KG1 (cell line): ENCODE measurements around the gene ANGPTL2.

Experiments used
- DNase-seq: peaks from one replicate; lab custom pipeline; 2025; lab: John Stamatoyannopoulos, UW

ANGPTL2 gene

GRCh38 chr9:127093319-127094020 is 29.0 kb downstream of the ANGPTL2 start:
- DNase-seq = no peak

- DNase-seq = no peak
Observed at GRCh38 chr9:127092041-127092608, 30.3 kb downstream of the ANGPTL2 start.

DNA sequence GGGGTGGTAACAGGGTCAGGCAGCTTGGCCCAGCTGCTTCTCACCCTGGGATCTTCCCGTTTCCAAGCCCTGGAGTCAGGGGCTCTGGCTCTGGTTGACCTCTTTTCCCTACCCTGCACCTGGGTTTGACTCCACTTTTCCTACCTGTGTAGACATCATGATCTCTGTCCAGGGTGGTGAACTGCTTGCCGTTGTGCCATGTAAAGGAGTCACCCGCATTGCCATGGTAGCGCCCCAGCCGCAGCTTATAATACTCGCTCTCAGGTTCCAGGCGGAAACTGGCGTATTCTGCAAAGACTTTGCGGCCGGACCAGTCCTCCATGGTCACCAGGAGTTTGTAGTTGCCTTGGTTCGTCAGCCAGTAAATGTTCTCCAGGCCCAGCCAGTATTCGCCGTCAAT is 30.9 kb downstream of the ANGPTL2 start:
- no peak for DNase-seq

- no peak for DNase-seq
Observed at GRCh38 chr9:127090341-127090985, 32.0 kb downstream of the ANGPTL2 start.

DNA sequence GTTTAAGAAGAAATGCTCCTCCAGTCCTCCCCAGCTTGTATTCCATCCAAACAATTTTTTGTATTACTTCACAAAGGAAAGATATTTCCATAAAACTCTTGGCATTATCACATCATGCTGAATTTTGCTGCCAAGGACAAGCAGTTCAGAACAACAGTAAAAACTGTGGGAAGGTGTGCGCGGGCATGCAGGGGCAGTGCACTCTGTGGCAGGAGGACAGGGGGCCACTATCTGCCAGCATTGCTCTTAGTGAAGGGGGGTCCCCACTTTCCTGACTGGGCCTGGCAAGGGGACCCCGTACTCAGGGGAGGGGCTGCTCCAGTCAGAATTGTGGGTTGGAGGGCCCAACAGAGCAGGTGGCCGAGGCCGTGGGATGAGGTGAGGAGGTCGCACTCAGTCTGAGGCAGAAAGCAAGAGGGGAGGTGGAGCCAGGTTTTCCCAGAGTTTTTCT is 32.8 kb downstream of the ANGPTL2 start:
- DNase-seq = no peak

- no peak for DNase-seq
Observed at GRCh38 chr9:127088724-127089615, 33.5 kb downstream of the ANGPTL2 start.

DNA sequence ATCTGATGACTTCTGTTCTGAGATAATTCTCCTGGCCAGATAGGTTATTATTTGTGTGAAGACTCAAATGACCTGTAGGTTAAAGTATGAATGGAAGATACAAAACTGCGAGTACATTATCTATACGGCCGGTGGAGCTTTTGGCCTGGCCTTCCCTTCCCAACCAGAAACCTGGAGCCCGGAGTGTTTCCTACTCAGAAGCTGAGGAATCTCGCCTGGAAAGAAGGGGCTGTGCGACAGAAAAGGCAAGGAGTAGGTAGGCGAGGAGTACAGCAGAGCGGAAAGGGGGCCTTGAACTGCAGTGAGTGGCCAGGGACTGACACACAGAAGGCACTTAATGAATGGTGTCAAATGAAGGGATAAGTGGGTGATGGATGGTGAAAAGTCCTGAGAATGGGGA is 34.6 kb downstream of the ANGPTL2 start:
- no peak for DNase-seq

GRCh38 chr9:127087411-127087810 is 35.0 kb downstream of the ANGPTL2 start:
- no peak for DNase-seq

DNA sequence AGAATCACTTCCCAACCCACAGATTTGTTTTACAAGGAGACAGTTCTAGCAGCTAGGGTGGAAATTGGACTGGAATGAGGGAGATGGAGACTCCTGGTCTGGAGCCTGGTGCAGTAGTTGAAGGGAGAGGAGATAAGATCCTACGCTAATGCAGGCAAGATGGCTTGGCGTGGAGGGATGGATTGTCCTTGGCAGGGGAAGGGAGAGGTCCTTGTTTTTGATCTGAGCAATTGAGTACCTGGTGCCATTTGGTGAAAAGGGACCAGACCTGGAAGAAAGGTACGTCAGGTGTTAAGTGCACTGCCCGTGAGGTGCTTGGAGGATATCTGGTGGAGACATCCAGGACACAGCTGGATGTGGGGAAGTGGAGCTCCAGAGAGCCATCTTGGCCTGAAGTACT is 35.7 kb downstream of the ANGPTL2 start:
- no peak for DNase-seq

DNA sequence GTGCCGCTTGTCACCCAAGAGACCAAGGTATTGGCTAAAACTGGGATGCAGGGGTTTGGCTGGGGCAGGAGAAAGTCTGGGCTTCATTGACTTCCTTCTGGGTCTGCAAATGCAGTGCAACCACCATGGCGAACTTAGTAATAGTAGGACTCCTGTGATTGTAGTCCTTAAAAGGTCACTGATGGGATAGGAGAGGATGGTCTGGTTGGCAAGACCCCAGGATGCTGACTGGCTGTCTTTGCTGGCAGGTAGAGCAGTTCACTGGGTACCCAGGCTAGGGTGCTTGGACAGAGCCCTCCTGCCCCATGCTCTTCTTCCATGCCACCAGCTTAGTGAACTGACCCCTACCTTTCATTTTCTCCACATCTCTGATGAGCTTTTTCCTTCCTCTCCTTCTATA is 37.2 kb downstream of the ANGPTL2 start:
- DNase-seq = no peak

- DNase-seq = no peak
Observed at GRCh38 chr9:127084076-127085039, 38.1 kb downstream of the ANGPTL2 start.

DNA sequence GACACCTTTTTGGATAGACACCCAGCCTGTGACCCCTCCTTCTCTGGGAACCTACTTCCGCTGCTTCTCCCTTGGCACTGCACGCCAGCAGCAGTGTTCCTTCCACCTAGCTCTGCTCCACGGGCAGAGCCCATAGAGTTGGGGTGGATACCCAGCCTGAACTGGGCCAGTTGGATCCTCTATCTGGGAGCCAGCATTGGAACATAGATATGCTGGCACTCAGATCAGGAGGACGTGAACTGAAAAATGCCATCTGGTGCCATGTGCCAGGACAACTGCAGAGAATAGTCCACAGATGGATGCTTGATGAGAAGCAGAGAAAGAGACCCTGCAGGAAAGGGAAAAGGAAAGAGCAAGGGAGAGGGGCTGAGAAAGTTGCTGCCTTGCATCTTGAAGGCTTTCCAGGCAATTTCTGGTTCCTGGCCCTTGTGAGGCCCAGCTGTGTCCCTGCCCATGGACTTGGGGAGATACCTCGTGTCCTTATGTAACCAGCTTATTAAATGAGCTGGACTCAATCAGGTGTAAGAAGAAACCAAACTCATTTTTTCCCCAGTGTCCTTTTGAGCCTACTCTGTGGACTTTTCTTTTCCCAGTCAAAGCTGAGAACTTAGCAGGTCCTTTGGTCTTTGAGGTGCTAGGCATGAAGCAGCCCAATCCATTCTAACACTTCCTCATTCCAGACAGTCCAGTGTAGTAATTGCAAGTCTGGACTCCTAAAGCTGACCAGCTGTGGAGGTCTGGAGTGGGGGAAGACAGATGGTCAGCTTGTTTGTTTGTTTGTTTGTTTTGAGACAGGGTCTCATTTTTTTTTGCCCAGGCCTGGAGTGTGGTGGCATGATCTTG is 39.1 kb downstream of the ANGPTL2 start:
- no peak for DNase-seq

DNA sequence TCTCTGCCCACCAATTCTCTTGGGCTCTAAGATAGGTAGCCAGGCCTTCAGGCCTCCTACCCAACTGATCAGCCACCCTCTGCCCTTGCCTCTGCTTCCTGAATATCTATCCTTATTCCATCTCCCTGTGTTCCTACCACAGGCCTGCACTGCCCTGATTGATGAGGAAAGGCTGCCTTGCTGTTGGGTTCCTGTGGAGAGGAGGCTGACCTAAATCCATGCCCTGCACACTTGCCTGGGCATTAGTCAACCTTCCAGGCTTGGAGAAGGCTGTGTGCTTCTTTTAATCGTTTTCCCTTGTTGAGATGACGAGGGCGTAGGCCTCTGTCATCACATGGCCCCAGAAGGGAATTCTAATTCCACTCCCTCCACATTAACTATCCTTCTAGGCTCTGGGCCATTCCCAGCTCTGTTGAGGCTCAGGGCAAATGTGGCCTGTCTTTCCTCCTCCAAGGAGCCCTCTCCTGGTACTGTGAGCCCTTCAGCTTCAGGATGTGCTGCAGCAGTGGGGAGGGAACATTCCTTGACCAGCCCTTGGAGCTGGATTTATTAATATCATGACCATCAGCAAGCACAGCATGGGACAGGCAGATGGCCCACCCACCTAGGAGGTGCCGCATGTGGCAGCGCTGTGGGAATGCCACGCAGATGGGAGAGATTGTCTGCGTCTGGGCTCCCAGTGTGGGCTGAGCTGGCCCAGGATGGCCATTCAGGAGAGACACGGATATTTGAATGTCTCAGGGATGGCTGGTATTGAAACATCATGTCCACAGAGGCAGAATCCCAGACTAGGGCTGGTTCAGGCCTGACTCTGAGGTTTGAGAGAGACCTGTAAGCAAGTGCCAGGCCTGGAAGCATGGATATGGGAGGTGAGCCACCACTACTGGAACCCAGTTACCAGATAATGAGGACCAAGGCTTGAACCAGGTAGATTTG is 40.9 kb downstream of the ANGPTL2 start:
- DNase-seq = no peak

DNA sequence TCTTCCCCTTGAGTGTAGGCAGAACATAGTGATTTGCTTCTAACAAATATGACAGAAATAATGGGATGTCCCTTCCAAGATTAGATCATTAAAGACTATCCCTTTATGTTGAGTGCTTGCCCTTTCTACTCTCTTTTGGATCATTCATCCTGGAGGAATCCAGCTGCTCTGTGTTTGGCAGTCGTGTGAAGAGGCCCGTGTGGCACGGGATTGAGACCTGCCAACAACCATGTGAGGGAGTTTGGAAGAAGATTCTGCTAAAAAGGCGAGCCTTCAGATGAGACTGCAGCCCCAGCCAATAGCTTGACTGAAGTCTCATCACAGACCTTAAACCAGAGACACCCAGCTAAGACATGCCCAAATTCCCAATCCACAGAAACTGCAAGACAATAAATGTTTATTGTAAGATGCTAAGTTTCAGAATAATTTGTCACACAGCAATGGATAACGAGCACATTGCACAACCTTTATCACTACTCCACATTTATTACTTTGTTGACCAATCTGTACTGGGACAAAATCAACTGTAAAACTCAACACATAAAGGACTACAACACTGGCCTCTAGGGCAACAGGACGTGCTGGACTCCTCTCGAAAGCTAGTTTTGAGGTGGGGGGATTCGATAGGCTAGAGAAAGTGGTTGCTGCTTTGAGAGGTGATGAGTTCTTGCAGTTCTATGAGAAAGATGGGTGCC is 42.8 kb downstream of the ANGPTL2 start:
- no peak for DNase-seq

DNA sequence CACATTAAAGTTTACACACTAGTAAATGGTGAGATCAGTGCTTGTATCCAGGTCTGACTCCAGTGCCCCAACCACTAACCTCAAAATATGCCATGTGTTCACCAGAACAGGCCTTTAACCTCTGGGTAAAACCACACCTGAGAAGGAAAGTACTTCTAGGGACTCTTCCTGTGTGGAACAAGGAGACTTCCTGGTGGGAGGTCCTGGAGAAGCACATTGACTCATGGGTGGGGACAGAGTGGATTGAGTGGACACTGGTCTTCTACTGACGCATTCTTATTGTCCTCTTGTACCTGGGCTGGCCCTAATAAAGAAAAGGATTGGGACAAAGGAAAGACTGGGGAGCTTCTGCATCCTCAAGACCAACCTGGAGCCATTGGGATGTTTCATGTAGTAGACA is 43.4 kb downstream of the ANGPTL2 start:
- DNase-seq = no peak

DNA sequence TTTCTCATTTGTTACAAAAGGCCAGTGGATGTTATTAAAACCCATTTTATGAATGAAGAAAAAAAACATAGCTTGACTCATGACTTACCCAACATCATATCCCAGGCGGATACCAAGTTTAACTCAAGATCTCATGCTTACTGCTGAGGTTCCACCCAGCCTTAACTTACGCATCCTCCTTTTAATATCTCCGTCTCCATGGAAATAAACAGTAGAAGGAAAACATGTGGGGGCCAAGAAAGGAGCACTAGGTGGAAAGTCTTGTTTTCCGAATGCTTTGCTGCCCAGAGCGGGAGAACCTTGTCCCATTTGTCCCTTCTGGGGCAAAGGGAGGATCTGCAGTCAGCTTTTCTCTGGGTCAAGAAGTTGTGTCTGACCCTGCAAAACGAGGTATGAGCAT is 44.1 kb downstream of the ANGPTL2 start:
- no peak for DNase-seq

DNA sequence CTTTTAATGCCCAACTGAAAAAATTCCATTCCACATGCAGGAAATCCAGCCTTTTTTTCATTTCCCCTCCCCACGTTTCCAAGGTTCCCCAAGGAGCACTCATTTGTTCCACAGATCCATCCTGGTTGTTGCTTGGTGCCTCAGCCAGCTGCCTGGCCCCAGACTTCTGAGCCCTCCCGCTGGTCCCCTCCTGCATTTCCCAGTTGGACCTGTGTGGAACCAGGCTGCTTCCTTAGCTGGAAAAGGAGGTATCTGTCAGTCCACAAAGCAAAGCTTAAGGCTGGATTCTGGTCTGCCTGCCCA is 44.8 kb downstream of the ANGPTL2 start:
- DNase-seq = no peak

GRCh38 chr9:127076860-127077643 is 45.4 kb downstream of the ANGPTL2 start:
- DNase-seq = no peak
